GM10266 (cell line): ENCODE measurements around the gene ST6GALNAC2.

Experiments
- DNase-seq: peaks from one replicate; pipeline ENCODE4 v3.0.0; 2012; ENCODE audit errors: extremely low spot score
- CTCF ChIP-seq: IDR thresholded peaks from 2 replicates; pipeline ENCODE4 v1.5.1; 2012; ENCODE audit warnings: mild to moderate bottlenecking, low read depth; ENCODE audit not compliant: control insufficient read depth, insufficient read depth; ENCODE audit errors: missing control alignments

The ST6GALNAC2 gene

GRCh38 chr17:76549215-76549518 is 36.5 kb downstream of the ST6GALNAC2 start:
- no peak for DNase-seq
- TF ChIP-seq CTCF = no peak

GRCh38 chr17:76548378-76549214 is 37.1 kb downstream of the ST6GALNAC2 start:
- TF ChIP-seq CTCF = no peak
- no peak for DNase-seq

GRCh38 chr17:76547642-76548202 is 37.9 kb downstream of the ST6GALNAC2 start:
- TF ChIP-seq CTCF = no peak
- no peak for DNase-seq

- DNase-seq = peak; percentile 82
- TF ChIP-seq CTCF = peak; percentile 66
Observed at GRCh38 chr17:76547183-76547641, 38.4 kb downstream of the ST6GALNAC2 start.

- DNase-seq = no peak
- no peak for TF ChIP-seq CTCF
Observed at GRCh38 chr17:76546556-76547182, 39.0 kb downstream of the ST6GALNAC2 start.

- no peak for TF ChIP-seq CTCF
- no peak for DNase-seq
Observed at GRCh38 chr17:76545918-76546555, 39.6 kb downstream of the ST6GALNAC2 start.
